GM19328 (cell line): Measurements from ENCODE around the gene SRC.

ENCODE experiments used
- ATAC-seq: cut with Tn5 transposase; IDR thresholded peaks from one replicate; pipeline ENCODE4 v1.9.1; 2021; ENCODE audit warnings: mild to moderate bottlenecking, moderate library complexity; ENCODE audit not compliant: unreplicated experiment

SRC gene

DNA sequence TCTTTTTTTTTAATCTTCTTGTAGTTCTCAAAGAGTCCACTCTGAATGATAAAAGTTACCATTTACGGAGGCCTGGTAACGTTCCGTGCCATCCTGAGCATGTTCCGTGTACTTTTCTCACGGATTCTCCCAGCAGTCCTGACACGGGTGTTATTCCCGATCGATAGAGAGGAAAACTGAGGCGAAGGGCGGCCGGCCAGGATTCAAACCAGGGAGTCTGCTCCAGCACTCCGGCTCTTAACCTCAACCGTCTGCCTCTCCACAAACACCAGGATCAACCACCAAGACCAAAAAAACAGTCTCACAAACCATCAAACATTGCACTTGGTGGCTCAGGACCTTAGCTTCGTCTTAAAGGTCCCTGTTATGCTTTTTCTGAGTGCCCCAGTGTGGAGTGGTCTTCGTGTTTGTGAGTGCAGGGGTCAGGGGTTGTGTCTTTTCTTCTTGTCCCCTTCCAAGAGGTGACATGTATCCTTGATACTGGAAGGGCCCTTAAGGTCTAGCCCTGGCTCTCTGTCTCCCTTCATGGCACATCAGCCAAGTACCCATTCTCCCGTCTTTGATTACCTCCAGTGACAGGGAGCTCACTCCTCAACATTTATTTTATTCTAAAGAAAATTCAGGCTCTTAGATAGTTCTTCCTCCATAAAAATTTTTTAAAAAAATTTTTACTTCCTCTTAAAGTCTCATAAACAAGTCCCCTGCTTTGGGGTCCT, 35.1 kb downstream of the SRC start:
- no peak for ATAC-seq

DNA sequence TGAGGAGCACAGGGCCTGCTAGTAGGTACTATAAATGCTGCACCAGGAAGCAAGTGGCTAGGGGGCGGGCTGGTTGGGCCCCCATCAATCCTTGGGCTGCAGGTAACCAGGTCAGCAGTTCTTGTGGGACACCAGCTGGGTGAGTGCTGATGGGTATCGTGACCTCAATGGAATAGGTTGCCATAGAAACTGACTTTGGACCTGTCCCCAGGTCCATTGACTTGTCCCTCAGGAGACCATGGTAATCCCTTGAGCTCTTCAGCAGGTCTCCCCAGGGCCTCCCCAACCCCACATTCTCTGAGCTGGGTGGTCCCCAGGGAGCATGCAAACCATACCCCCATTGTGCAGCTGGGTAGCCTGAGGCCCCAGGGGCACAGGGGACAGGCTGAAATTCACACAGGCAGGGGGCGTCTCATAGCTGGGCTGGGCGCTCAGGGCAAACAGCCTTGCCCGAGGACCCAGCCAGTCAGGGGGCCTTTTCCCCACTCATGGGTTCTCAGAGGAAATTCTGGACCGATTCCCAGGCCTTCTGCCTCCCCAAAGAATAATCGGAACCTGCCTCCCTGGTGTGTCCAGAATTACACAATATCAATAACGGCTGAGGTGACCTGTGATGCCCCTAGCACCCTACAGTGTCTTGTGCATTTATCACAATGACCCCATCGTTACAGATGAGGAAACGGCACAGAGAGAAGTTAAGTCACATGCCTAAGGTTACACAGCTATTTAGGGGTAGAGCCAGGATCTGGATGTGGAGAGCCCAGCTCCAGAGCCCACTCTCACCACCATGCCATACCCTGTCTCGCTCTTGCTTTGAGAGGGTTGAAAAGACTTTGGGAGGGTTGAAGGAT, 35.9 kb downstream of the SRC start:
- ATAC-seq = no peak

DNA sequence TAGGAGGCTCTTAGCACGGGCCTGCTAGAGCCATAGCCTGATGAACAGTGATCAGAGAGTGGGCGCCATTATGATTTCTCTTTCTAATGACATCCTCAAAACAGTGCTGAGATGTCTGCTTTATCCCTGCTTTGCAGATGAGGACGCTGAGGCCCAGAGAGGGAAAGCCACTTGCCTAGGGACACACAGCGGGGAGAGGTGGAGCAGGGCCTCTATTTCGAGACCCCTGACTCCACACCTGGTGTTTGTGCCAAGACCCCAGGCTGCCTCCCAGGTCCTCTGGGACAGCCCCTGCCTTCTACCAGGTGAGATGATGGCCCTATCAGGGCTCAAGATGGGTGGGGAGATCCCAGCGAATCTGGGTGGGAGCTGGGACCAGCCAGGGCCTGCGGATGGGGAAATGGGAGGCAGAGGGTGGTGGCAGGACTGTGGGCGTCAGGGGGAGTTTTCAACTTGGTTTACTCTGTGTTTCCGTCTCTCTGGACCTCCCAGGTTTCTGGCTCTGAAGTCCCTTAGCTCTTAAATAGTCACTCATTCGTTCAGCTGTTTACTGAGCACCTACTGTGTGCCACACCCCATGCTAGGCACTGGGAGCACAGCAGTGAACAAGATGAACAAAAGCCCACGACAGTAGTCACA, 36.7 kb downstream of the SRC start:
- no peak for ATAC-seq

DNA sequence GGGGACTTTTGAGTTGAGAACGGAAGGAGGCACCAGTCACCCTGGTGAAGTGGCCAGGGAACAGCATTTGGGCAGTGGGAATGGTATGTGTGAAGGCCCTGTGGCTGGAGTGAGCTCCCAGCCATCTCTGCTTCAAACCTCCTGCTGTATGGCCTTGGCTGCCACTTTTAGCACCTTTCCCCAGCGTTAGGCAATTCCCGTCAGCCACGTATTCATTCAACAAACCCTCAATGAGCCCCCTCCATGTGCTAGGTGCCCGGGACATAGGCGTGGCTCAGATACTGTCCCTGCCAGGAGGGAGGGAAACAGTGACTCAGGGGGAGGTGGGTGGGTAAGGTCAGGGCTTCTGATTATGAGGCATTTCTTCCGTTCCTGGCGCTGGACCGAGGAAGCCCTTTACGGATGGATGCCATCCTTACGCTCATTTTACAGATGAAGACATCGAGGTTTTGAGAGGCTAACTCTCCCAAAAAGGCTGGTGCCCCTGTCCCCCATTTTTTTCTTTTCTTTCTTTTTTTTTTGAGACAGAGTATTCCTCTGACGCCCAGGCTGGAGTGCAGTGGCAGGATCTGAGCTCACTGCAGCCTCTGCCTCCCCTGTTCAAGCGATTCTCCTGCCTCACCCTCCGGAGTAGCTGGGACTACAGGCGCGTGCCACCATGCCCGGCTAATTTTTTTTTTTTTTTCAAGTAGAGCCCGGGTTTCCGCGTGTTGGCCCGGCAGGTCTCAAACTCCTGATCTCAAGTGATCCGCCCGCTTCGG, 37.5 kb downstream of the SRC start:
- ATAC-seq = no peak

DNA sequence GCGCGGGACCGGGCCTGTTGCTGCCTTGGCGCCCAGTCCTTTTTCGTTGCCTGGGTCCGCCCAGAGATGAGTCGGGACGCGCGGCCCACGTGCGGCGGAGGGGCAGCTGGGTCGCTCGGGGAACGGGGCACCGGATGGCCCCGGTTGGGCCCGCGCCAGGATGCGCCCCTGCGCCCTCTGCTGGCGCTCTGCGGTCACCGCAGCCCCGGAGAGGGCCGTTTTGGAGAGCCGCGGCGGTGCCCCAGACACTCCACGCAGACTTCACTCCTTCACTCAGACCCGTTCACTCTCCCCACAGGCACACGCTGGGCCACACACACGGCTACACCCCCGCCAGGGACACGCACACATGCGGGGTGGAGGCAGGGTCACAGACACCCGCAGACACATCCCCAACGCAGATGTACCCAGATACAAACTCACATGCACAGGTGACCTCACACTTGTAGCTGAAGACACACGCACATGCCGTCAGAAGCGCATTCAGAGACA, 38.8 kb downstream of the SRC start:
- no peak for ATAC-seq

DNA sequence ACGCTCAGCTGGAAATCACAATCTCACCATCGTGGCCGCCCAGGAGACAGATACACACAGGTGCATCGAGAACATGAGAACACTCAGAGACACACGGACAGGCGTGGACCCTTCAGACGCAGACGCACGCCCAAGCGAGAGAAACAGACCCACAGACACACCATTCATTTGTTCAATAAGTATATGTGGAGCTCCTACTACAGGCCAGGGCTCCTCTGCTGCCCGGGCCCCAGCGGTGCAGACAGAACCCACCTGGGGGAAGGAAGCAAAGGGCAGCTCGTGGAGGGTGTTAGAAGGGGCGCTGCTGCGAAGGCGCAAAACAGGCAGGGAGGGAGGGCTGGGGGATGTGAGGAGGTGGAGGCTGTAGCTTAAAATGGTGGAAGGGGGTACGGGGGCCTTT, 39.2 kb downstream of the SRC start:
- no peak for ATAC-seq

DNA sequence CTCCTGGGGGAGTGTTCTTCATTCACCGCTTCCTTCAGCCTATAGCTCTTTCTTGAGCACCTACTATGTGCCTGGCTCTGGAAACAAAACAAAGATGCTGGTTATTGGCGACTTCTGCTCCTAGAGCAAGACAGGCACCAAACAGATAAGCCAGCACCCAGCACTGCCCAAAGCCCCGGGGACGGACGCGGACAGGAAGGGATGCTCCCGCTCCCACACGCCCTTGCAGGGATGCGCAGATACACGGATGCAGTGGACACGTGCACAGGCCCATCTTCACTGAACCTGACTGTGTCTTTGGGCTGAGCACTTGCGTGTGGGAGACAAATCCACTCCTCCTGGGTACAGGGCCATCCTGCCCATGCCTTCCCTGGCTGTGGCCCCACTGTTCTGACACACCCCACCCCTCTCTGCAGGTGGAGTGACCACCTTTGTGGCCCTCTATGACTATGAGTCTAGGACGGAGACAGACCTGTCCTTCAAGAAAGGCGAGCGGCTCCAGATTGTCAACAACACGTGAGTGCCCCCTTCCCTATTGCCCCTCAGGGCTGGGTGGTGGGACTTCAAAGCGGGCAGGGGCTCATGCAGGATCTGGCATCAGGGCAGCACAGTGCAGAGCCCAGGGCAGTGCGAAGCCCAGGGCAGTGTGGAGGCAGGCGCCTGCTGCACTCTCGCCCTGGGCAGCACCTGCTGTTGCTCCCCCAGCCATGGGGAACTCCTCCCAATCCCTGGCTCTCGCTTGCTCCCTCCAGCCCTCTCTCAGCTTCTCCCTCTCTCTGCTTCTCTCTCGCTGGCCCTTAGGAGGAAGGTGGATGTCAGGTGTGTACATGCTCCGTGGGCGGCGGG, 39.9 kb downstream of the SRC start:
- ATAC-seq = no peak

DNA sequence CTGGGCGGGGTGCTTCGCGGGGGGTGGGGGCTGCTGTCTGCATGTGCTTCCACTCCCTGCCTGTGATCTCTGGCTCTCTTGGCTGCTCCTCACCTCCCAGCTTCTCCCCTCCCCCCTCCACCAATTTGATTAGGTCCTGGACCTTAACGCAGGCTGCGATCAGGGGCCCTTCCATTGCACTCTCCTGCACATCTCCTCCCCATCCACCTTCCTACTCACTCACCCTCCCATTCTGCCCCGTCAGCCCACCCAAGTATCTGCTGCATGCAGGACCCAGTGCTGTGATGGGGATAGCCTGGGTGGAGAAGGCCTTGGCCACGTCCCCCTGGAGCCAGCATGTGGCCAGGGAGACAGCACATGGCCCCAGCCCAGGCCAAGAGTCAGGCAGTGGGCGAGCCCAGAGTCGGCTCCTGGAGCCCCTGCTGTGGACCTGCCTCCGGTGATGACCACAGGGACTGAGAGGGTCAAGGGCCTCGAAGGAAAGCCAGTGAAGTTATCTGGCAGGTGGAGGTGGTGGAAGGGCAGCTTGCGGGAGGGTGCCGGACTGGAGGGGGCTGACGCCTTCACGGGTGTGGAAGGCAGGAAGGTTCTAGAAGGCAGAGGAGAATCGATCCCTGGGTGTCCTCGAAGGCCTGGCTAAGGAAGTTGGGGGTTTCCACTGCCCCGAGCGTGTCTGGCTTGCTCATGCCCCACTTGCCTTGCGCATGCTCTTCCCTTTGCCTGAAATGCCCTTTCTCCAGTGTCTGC, 40.7 kb downstream of the SRC start:
- ATAC-seq = no peak

DNA sequence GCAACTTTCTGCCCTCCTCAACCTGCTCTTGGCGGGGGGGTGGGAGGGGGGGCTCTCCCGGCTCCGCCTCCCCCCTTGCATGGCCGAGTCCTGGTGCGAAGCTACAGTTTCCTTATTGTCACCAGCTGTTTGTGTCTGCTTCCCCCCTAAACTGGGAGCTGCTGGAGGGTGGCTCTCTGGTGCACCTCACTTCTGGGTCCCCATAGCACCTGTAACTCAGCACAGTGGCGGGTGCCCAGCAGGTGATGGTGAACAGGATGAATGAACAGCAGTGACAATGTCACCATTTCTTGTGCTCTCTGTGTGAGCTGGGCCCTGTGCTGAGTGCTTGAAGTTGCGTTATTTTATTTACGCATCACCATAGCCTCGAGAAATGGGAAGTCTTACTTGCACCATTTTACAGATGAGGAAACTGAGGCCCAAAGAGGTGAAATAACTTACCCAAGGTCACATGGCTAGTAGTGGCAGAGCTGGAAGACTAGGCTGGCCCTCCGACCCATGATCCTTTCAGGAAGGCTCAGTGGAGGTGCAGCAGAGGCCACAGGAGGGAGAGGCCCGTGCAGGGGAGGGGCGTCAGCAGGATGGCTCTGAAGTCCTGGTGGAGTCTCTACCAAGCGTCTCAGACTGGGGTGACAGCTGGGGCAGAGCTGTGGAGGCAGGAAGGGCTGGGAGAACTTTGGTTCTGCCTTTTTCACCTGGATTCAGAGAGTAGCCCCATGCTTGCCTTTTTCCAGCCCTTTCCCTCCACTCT, 41.8 kb downstream of the SRC start:
- no peak for ATAC-seq

DNA sequence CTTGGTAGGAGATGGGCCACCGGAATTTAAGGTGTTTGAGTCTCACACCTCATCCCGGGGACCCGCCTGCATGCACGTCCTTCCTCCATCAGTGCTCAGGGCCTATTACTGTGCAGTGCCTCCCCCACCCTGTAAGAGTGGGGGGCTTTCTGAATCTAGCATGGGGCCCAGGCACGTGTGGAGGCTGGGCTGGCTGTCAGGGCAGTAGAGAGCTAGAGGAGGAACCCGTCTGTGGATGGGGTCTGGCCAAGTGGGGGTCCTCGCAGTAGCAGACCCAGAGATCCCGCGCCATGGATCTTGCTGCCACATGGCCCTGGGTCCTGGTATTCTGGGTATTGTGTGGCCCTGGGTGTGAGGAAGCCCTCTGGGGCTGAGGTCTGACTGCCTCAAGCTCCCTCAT, 42.9 kb downstream of the SRC start:
- ATAC-seq = no peak

DNA sequence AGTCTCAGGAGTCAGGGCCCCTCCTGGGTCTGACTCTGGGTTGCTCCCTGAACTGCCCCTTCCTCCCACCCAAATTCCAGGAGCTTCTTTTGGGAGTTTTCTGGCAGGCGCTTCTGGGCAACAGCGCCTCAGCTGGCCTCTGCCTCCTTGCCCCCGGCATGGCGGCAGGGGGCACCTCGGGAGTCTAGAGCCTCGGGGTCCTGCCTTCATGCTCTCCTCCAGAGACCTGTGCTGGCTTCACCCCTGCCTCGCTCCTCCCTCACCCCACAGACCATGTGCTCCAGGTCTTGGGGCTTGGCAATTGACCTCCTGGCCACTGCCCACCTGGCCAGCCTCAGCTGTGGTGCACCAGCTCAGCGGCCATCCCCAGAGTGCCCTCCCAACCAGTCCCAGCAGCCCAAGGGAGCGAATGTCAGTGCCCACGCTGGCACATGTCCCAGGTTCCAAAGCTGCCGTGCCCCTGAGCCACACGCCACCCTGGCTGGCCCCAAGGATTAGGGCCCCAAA, 43.4 kb downstream of the SRC start:
- ATAC-seq = no peak

DNA sequence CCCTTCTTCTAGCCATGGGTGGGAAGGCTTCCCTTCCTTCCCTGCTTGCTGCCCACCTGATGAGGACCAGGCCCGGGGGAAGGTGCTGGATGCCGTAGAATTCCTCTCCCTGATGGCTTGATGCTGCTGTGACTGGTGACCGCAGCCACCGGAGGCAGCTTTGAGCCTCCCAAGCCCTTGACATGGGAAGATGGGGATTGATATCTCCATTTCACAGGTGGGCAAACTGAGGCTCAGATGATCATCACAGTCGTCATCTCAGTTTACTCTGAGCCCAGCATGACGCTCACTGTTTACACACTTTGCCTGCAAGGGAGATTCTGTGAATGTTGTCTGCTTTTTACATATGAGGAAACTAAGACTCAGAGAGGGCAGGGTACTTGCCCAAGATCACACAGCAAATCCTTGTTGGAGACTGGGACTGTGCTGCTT, 43.9 kb downstream of the SRC start:
- no peak for ATAC-seq

DNA sequence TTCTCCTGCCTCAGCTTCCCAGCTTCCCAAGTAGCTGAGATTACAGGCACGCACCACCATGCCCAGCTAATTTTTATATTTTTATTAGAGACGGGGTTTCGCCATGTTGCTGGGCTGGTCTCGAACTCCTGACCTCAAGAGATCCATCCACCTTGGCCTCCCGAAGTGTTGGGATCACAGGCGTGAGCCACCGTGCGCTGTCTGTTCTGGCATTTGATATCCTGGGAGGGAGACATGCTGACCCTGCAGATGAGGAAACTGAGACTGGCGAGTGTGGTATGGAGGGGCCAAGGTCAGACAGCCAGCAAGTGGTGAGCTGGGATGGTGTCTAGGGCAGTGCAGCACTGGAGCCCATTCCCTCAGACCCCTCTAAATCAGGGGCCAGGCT, 44.6 kb downstream of the SRC start:
- ATAC-seq = no peak

DNA sequence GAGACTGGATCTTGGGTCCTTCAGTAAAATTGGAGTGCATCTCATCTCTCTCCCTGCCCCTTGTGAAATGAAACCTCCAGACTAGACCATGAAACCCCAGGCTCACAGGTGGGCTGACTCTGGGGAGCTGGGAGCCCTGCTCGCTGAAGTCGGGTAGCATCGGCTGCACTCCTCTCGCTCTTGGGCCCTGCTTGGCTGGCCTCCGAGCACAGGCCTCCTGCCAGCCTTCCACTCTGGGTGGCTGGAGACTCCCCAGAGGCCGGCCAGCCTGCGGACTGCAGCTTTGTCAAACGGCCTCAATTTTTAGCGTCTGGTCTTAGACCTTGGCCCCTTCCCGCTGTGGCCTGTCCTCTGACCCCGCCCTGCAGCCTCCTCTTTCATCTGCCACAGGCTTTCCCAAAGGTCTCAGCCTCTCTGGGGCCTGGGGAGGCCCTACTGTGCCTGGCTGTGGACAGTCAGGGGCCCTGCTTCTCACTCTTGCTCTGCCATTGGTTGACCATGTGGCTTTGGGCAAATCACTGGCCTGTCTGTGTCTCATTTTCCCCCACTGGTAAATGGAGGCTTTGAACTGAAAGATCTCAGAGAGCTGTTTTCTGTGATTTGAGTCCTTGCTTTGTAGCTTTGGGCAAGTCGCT, 45.1 kb downstream of the SRC start:
- no peak for ATAC-seq

DNA sequence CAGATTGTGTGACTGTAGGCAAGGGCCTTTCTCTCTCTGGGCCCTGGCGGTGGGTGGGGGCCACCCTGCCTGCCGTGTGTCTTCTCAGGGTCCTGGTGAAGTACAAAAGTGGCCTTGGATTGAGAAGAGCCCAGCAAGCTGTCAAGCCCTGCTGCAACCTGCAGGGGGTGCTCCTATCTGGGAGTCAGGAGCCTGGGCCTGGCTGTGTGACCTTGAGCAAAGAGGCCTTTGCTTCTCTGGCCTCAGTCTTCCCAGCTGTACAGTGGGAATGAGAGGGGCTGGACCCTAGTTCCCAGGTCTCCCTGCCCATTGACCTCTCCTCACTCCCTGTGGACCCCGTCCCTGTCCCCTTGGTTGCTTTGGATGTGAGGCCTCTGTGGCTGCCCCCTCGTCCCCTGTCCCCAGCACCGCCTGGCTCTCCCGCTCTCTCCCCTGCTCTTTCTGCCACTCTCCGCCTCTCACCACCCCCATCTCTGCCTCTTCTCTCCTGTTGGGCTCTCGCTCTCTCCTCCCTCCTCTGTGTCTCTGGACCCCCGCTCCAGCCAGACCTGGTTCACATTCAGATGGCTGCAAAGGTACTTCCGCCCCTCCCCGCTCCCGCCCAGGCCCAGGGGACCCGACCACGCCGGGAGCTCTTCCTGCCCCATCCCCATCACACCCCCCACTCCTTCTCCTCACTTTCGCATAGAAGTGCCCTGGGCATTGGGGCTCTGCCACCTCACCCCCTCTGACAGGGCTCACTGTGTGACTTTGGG, 46.7 kb downstream of the SRC start:
- no peak for ATAC-seq

DNA sequence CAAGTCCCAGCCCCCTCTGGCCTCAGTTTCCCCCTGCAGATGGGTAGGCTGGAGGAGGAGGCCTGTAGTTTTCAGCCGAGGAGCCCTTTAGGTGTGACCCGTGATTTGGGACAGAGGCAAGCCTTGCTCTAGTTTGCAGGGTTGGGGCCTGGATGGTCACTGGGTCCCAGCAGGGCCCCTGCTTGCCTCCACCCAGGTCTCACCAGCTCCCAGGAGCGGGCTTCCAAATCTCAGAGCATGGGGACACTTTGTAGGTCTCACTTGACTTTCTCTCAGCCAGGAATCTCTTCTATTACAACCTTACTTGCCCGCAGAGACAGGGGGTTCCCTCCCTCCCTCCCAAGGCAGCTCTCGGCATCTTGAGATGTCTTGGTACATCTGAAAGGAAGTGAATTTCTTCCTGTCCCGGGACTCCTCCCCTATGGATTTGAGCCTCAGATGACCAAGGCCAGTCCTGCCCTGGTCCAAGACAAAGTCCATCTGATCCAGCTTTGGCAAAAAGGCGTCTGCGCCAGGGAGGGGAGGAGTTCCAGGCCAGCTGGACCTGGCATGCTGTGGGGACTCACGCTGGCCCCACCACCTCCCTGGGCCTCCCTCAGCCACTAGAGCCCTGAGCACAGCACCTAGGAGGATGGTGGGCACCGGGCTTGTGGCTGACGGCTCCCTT, 47.4 kb downstream of the SRC start:
- ATAC-seq = no peak
